Measurements from ENCODE around the gene DNAJA3.
"Not testable (repeated sequence)": the region's sequence is repeated elsewhere in the genome, so short reads cannot be mapped to it uniquely, and the experiment has no call there.

Gene DNAJA3

DNA sequence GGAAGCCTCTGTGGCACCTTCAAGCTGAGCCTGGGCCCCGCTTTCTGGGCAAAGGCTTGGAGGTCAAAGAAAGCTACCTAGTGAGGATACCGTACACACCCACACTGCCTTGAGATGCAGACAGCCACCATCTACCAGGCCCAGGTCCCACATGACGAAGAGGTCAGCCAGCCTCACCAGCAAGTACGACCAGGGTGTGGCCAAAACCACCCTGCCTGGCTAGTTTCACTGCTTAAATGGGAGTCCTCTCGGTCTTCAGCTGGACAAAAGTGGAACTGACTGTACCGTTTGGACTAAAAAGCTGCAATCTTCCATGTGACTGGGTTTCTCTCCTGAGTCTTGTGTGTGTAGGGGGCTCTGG lies 32.4 kb upstream of the DNAJA3 start:
- TF ChIP-seq, protein P1, sequence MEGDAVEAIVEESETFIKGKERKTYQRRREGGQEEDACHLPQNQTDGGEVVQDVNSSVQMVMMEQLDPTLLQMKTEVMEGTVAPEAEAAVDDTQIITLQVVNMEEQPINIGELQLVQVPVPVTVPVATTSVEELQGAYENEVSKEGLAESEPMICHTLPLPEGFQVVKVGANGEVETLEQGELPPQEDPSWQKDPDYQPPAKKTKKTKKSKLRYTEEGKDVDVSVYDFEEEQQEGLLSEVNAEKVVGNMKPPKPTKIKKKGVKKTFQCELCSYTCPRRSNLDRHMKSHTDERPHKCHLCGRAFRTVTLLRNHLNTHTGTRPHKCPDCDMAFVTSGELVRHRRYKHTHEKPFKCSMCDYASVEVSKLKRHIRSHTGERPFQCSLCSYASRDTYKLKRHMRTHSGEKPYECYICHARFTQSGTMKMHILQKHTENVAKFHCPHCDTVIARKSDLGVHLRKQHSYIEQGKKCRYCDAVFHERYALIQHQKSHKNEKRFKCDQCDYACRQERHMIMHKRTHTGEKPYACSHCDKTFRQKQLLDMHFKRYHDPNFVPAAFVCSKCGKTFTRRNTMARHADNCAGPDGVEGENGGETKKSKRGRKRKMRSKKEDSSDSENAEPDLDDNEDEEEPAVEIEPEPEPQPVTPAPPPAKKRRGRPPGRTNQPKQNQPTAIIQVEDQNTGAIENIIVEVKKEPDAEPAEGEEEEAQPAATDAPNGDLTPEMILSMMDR (IDR thresholded peaks at IDR 0.05; ENCODE audit: control insufficient read depth, extremely low read depth, insufficient read depth): no peak
- H3K4me3 ChIP-seq (ENCODE audit: low read depth, low read length): no peak overlapping the region
- no peak for DNase-seq (ENCODE audit: low read depth)

DNA sequence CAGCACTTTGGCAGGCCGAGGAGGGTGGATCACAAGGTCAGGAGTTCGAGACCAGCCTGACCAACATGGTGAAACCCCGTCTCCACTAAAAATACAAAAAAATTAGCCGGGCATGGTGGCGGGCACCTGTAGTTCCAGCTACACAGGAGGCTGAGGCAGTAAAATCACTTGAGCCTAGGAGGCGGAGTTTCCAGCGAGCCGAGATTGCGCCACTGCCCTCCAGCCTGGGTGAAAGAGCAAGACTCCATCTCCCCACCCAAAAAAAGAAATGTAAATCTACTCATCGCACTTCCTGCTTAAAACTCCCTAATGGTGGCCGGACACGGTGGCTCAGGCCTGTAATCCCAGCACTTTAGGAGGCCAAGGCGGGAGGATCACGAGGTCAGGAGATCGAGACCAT lies 31.8 kb upstream of the DNAJA3 start:
- not testable (repeated sequence) for H3K4me3 ChIP-seq (ENCODE audit: low read depth, low read length); DNase-seq (ENCODE audit: low read depth)

GRCh38 chr16:4395055-4395726 lies 30.5 kb upstream of the DNAJA3 start:
- no peak overlapping the region for H3K4me3 ChIP-seq (ENCODE audit: low read depth, low read length)
- DNase-seq (ENCODE audit: low read depth): no peak
- TF ChIP-seq, protein P1 (IDR thresholded peaks at IDR 0.05; ENCODE audit: control insufficient read depth, extremely low read depth, insufficient read depth): no peak

GRCh38 chr16:4399001-4399730 lies 26.5 kb upstream of the DNAJA3 start:
- TF ChIP-seq, protein P1 (IDR thresholded peaks at IDR 0.05; ENCODE audit: control insufficient read depth, extremely low read depth, insufficient read depth): no peak

GRCh38 chr16:4401094-4401501 lies 24.6 kb upstream of the DNAJA3 start:
- TF ChIP-seq, protein P1 (IDR thresholded peaks at IDR 0.05; ENCODE audit: control insufficient read depth, extremely low read depth, insufficient read depth): no peak
- DNase-seq (ENCODE audit: low read depth): no peak
- no peak overlapping the region for H3K4me3 ChIP-seq (ENCODE audit: low read depth, low read length)

More at GRCh38 chr16:4399001-4399730, 26.5 kb upstream of the DNAJA3 start:
- no peak for DNase-seq (ENCODE audit: low read depth)
- no peak overlapping the region for H3K4me3 ChIP-seq (ENCODE audit: low read depth, low read length)

DNA sequence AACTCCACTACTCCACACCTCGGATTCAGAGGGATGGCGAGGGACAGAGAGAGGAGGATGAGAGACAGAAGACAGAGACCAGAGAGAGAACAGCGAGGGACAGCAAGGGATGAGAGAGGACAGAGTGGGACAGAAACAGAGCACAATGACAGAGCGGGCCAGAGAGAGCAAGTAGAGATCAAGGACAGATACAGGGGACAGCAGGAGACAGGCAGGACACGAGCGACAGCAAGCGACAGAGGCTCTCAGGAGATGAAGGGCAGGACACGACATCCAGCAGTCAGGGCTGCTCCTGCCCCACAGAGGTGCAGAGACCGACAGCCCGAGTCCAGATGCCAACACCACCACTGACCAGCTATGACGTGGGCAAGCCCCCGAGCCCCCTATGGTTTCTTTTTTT lies 24.2 kb upstream of the DNAJA3 start:
- H3K4me3 ChIP-seq (ENCODE audit: low read depth, low read length): no peak overlapping the region
- TF ChIP-seq, protein P1 (IDR thresholded peaks at IDR 0.05; ENCODE audit: control insufficient read depth, extremely low read depth, insufficient read depth): no peak
- DNase-seq (ENCODE audit: low read depth): no peak

- no peak for DNase-seq (ENCODE audit: low read depth)
- H3K4me3 ChIP-seq (ENCODE audit: low read depth, low read length): no peak overlapping the region
- TF ChIP-seq, protein P1 (IDR thresholded peaks at IDR 0.05; ENCODE audit: control insufficient read depth, extremely low read depth, insufficient read depth): peak; percentile 92
Measured at GRCh38 chr16:4402439-4403132, 23.1 kb upstream of the DNAJA3 start.

All from LNCaP clone FGC (cell line).